GM19324 (cell line): ENCODE data around the gene SF1.

Experiments
- ATAC-seq: cut with Tn5 transposase; IDR thresholded peaks from one replicate; pipeline ENCODE4 v1.9.1; 2021; ENCODE audit warnings: mild to moderate bottlenecking, moderate library complexity; ENCODE audit not compliant: unreplicated experiment, low FRiP score

Gene SF1

GRCh38 chr11:64787526-64788320 lies 9.4 kb upstream of the SF1 start:
- no peak for ATAC-seq

GRCh38 chr11:64786308-64786707 lies 8.0 kb upstream of the SF1 start:
- ATAC-seq: no peak

GRCh38 chr11:64784813-64785581 lies 6.7 kb upstream of the SF1 start:
- ATAC-seq: no peak

- ATAC-seq: no peak
Observed at GRCh38 chr11:64778223-64778472, 194 bp downstream of the SF1 start.

- peak; percentile 27 for ATAC-seq
Observed at GRCh38 chr11:64777449-64778222, 706 bp downstream of the SF1 start.

GRCh38 chr11:64776875-64777274 lies 1.5 kb downstream of the SF1 start:
- no peak for ATAC-seq

- no peak for ATAC-seq
Observed at GRCh38 chr11:64776425-64776824, 1.9 kb downstream of the SF1 start.

GRCh38 chr11:64774144-64774543 lies 4.2 kb downstream of the SF1 start:
- no peak for ATAC-seq

- no peak for ATAC-seq
Observed at GRCh38 chr11:64772303-64773018, 5.9 kb downstream of the SF1 start.

GRCh38 chr11:64771861-64772260 lies 6.5 kb downstream of the SF1 start:
- ATAC-seq: no peak

- ATAC-seq: no peak
Observed at GRCh38 chr11:64770120-64770519, 8.2 kb downstream of the SF1 start.

- no peak for ATAC-seq
Observed at GRCh38 chr11:64769283-64769682, 9.1 kb downstream of the SF1 start.

- no peak for ATAC-seq
Observed at GRCh38 chr11:64768300-64768694, 10.0 kb downstream of the SF1 start.

GRCh38 chr11:64767344-64768299 lies 10.7 kb downstream of the SF1 start:
- no peak for ATAC-seq

- no peak for ATAC-seq
Observed at GRCh38 chr11:64766881-64767280, 11.5 kb downstream of the SF1 start.

- ATAC-seq: no peak
Observed at GRCh38 chr11:64765851-64766665, 12.3 kb downstream of the SF1 start.

- no peak for ATAC-seq
Observed at GRCh38 chr11:64765291-64765850, 13.0 kb downstream of the SF1 start.

- no peak for ATAC-seq
Observed at GRCh38 chr11:64764753-64765152, 13.6 kb downstream of the SF1 start.
